Uterus (tissue), 2 donors: Measurements from ENCODE around the gene FHL1.

ENCODE experiments used
- CTCF ChIP-seq, 4 experiments: fragments of 200-600 bp in 2 of 4; fragments of 450-650 bp in 2 of 4; sonication (generic) in 2 of 4; IDR thresholded peaks; one replicate each; pipeline ENCODE4 v1.5.1; 2016 to 2019; ENCODE audit warnings: antibody characterized with exemption in 4 of 4, mild to moderate bottlenecking in 2 of 4, moderate library complexity in 1 of 4
- POLR2A ChIP-seq, 2 donors: fragments of 450-650 bp; IDR thresholded peaks; one replicate each; pipeline ENCODE4 v1.6.1; 2016; ENCODE audit warnings: antibody characterized with exemption in 2 of 2, mild to moderate bottlenecking in 1 of 2, moderate library complexity in 1 of 2

- no peak for TF ChIP-seq CTCF (IDR thresholded peaks at IDR 0.05)
- TF ChIP-seq POLR2A (IDR thresholded peaks at IDR 0.05) = no peak
These were observed 68.2 kb downstream of the FHL1 start for GRCh38 chrX:136215559-136215958.
